Left lung (tissue), 10 donors: ENCODE data around the gene PLLP. TPM values are rescaled to one million over a fixed set of nuclear protein-coding genes. Genes with fewer than 3 reads are reported as not detected.

ENCODE experiments used
- ATAC-seq: fragments of 200-7000 bp; cut with Tn5 transposase; one replicate; pipeline ENCODE4 v1.9.1; 2020; ENCODE audit warnings: moderate library complexity
- DNase-seq, 4 donors: peaks; one replicate each; pipeline ENCODE4 v3.0.0-alpha.2; 2013 to 2020
- H3K27ac ChIP-seq, 2 donors: fragments of 200-600 bp; sonication (generic) in 1 of 2; one replicate each; pipeline versions ENCODE4 v1.5.0 to v1.8.0; 2020 to 2021
- H3K27me3 ChIP-seq, 2 donors: fragments of 200-600 bp; sonication (generic) in 1 of 2; one replicate each; pipeline versions ENCODE4 v1.5.0 to v1.8.0; 2020 to 2021
- H3K36me3 ChIP-seq, 2 donors: fragments of 200-600 bp; sonication (generic) in 1 of 2; one replicate each; pipeline versions ENCODE4 v1.5.0 to v1.8.0; 2020 to 2021
- H3K4me1 ChIP-seq, 2 donors: fragments of 200-600 bp; one replicate each; pipeline ENCODE4 v1.8.0; 2021
- H3K4me3 ChIP-seq, 2 donors: fragments of 200-600 bp; sonication (generic) in 1 of 2; one replicate each; pipeline versions ENCODE4 v1.5.0 to v1.8.0; 2020 to 2021; ENCODE audit warnings: mild to moderate bottlenecking in 1 of 2
- H3K9me3 ChIP-seq, 2 donors: fragments of 200-600 bp; sonication (generic) in 1 of 2; one replicate each; pipeline versions ENCODE4 v1.5.0 to v1.8.0; 2020 to 2021
- intact Hi-C, 2 donors: fragments of 100-400 bp; cut with DNase I; formaldehyde crosslinking; loops; one replicate each; pipeline versions ENCODE4 v1.11.2 to v1.14.2; 2022
- polyA plus RNA-seq, 6 donors: library from polyadenylated mRNA; unstranded; fragments of 120-200 nt; gene quantifications; one replicate each; pipeline ENCODE4 v1.2.1, GENCODE V29; 2013; ENCODE audit not compliant: insufficient read length in 6 of 6
- total RNA-seq, 2 donors: library from RNA; stranded (reverse); fragmentation: NEBNext Ultra II Directional; extraction: Animal tissue kit (Norgen Biotek cat#: 25700); gene quantifications; one replicate each; pipeline ENCODE4 v1.2.1, GENCODE V29; 2021
- TF ChIP-seq, protein P1 (sequence below), 2 donors: fragments of 200-600 bp; sonication (generic) in 1 of 2; IDR thresholded peaks; one replicate each; pipeline versions ENCODE4 v1.5.0 to v1.8.0; 2021; ENCODE audit warnings: antibody characterized with exemption in 2 of 2
- donor health status: DM: no; HTN: yes; CAD: no.
- donor health status: DM: no; HTN: no; CAD: no.

PLLP gene
- total and polyA plus RNA-seq, 8 donors = 3.5 to 70.6 (median 5.7) TPM

DNA sequence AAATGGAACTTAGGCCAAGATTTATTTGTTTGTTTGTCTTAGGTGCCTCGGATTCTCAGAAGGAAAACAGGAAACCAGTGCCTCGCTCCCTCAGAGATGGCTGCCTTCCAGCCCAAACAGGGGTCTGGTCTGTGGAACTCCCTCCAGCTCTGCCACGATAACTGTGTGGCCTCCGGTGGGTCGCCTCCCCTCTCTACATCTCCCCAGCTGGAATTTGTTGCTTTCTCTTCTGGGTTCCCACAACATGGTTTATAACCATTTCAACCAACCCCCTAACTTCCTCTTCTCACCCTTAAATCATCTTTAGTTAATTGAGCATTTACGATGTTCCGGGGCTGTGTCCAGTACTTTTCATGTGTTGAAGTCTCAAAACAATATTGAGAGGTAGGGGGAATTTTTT, 30.9 kb upstream of the PLLP start:
- DNase-seq = no peak
- intact Hi-C loops = loop anchor here in 1 of 2 donors (10.0 kb wide), 1 partner anchor 209 kb away; no protein-coding TSS in a partner anchor
- H3K36me3 ChIP-seq = no peaks in the 10 kb centered on the region
- H3K9me3 ChIP-seq = no peaks in the 10 kb centered on the region
- ATAC-seq = no peak
- peaks cover 3 to 11% of the 10 kb centered on the region in 2 donors for H3K4me1 ChIP-seq
- no peak overlapping the region for H3K27ac ChIP-seq
- H3K27me3 ChIP-seq = no peaks in the 10 kb centered on the region
- TF ChIP-seq, protein P1, sequence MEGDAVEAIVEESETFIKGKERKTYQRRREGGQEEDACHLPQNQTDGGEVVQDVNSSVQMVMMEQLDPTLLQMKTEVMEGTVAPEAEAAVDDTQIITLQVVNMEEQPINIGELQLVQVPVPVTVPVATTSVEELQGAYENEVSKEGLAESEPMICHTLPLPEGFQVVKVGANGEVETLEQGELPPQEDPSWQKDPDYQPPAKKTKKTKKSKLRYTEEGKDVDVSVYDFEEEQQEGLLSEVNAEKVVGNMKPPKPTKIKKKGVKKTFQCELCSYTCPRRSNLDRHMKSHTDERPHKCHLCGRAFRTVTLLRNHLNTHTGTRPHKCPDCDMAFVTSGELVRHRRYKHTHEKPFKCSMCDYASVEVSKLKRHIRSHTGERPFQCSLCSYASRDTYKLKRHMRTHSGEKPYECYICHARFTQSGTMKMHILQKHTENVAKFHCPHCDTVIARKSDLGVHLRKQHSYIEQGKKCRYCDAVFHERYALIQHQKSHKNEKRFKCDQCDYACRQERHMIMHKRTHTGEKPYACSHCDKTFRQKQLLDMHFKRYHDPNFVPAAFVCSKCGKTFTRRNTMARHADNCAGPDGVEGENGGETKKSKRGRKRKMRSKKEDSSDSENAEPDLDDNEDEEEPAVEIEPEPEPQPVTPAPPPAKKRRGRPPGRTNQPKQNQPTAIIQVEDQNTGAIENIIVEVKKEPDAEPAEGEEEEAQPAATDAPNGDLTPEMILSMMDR (IDR thresholded peaks at IDR 0.05) = no peak
- H3K4me3 ChIP-seq = no peak overlapping the region

DNA sequence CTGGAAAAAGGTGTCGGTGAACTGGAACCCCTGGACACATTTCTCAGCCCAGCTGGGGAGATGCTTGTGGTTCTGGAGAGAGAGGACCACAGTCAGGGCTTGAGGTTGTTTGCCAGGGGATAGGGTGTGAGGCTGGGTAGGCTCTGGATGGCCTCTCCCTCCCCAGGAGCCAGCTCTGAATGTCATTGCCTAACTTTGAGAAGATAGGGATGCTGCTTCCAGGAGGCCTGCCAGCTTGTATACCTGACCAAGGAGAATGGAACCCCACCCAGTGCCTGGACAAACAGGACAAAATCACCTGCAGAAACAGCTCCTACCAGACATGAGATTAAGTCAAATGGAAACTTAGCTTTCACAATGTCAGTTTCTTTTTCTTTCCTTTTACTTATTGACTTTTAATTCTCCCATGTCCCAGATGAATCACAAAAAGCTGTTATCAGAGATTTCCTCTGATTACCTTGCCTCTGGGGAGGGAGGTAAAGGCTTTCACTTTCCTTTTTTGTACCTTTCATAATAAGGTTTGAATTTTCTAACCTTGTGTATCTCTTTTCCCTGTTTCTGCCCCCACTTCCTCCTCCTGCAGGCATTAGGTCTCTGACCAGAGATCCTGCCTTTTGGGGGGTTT, 29.8 kb upstream of the PLLP start:
- Histone ChIP-seq H3K27ac (peak overlapping the region in 1 of 2 donors; percentile 33), H3K4me3 (no peak overlapping the region), H3K9me3 (no peaks in the 10 kb centered on the region), H3K27me3 (no peaks in the 10 kb centered on the region), H3K4me1 (peaks cover 3 to 11% of the 10 kb centered on the region in 2 donors), H3K36me3 (no peaks in the 10 kb centered on the region)
- TF ChIP-seq, protein P1 (IDR thresholded peaks at IDR 0.05) = no peak
- ATAC-seq = no peak
- intact Hi-C loops = loop anchor here in 1 of 2 donors (10.0 kb wide), 1 partner anchor 211 kb away; no protein-coding TSS in a partner anchor
- DNase-seq = no peak

DNA sequence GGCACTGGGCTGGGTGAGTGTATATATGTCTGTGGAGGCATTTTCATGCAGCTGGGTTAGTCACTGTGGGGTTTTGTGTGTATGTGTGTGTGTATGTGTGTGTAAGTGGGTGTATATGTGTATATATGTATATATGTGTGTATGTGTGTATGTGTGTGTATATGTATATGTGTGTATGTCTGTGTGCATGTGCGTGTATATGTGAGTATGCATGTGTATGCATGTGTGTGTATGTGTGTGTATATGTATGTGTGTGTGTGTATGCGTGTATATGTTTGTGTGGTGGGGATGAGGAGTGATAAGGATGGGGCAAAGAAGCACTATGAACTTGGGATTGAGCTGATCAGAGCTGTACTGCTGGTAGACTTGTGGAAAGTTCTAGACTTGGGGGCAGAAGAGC, 29.0 kb upstream of the PLLP start:
- no peak overlapping the region for H3K27ac ChIP-seq
- no peaks in the 10 kb centered on the region for H3K27me3 ChIP-seq
- no peak overlapping the region for H3K4me3 ChIP-seq
- no peak for DNase-seq
- no peaks in the 10 kb centered on the region for H3K9me3 ChIP-seq
- H3K4me1 ChIP-seq = peaks cover 3 to 11% of the 10 kb centered on the region in 2 donors
- intact Hi-C loops = loop anchor here in 1 of 2 donors (10.0 kb wide), 1 partner anchor 211 kb away; no protein-coding TSS in a partner anchor
- H3K36me3 ChIP-seq = no peaks in the 10 kb centered on the region
- no peak for ATAC-seq
- TF ChIP-seq, protein P1 (IDR thresholded peaks at IDR 0.05) = no peak

DNA sequence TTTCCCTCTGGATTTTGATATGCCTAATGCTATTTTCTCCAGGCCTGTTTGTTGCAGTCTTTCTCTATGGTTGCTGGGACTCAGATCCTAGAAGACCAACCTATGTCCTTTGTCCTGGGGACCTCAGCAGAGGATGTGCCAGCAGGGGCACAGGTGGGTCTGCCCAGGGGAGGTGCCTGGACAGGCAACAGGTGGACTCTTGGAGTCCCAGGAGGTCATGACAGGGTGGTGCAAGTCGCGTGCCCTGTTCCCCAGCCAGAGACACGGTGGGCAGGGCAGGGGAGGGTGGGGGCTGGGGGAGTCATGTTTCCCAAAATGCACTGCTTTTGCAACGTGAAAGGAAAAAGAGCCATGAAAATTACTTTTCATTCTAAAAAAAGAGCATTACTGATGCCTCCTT, 26.3 kb upstream of the PLLP start:
- Histone ChIP-seq H3K9me3 (no peaks in the 10 kb centered on the region), H3K4me3 (no peak overlapping the region), H3K36me3 (no peaks in the 10 kb centered on the region), H3K27me3 (no peaks in the 10 kb centered on the region), H3K4me1 (peaks cover 3 to 5% of the 10 kb centered on the region in 2 donors), H3K27ac (no peak overlapping the region)
- no peak for ATAC-seq
- DNase-seq = peak in 1 of 4 donors; percentile 15
- TF ChIP-seq, protein P1 (IDR thresholded peaks at IDR 0.05) = no peak
- intact Hi-C loops = loop anchor here in 1 of 2 donors (10.0 kb wide), 1 partner anchor 214 kb away; no protein-coding TSS in a partner anchor

DNA sequence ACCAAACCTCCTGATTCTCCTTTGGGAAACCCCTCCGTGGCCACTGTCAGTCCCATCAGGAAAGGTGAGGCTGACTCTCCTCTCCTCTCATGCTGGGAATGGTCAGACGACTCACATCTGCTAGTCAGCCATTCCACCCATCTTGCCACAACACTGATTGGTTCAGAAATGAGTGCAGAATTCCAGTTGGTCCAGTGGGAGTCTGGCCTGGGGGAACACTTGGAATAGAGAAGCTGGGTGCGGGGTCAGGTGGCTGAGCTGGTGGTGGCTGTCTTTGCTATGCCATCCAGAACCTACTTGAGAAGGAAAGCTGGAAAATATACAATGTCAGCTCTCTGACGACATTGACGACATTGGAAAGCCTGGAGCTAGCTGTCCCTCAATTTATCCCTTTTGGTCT, 23.6 kb upstream of the PLLP start:
- H3K27ac ChIP-seq = no peak overlapping the region
- ATAC-seq (no peak), DNase-seq (no peak)
- H3K4me3 ChIP-seq = no peak overlapping the region
- H3K9me3 ChIP-seq = no peaks in the 10 kb centered on the region
- peaks cover 8 to 21% of the 10 kb centered on the region in 2 donors for H3K4me1 ChIP-seq
- TF ChIP-seq, protein P1 (IDR thresholded peaks at IDR 0.05) = no peak
- no peaks in the 10 kb centered on the region for H3K36me3 ChIP-seq
- intact Hi-C loops = loop anchor here in 1 of 2 donors (10.0 kb wide), 1 partner anchor 107 kb away; no protein-coding TSS in a partner anchor
- H3K27me3 ChIP-seq = no peaks in the 10 kb centered on the region
